HG03159 (cell line): ENCODE data around the gene IGLON5.

ENCODE experiments used
- ATAC-seq: cut with Tn5 transposase; IDR thresholded peaks from one replicate; pipeline ENCODE4 v1.9.1; 2021; ENCODE audit warnings: mild to moderate bottlenecking, moderate library complexity; ENCODE audit not compliant: unreplicated experiment

IGLON5 gene

DNA sequence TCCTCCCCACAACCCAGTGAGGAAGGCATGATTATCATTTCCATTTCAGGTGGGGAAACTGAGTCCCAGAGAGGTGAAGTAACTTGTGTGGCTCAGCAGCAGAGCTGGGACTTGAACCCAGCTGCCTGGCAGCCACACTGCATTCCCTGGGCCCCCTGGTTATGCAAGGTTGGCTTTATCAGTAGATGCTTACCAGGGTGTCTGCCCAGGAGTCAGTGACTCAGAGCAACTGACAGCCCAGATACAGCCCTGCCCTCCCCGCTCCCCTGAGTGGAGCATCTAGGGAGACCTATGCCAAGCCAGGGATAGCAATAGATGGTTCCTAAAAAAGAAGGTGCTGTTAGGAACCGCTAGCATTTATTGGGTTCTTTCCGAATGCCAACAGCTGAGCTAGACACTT is 5.9 kb downstream of the IGLON5 start:
- no peak for ATAC-seq

DNA sequence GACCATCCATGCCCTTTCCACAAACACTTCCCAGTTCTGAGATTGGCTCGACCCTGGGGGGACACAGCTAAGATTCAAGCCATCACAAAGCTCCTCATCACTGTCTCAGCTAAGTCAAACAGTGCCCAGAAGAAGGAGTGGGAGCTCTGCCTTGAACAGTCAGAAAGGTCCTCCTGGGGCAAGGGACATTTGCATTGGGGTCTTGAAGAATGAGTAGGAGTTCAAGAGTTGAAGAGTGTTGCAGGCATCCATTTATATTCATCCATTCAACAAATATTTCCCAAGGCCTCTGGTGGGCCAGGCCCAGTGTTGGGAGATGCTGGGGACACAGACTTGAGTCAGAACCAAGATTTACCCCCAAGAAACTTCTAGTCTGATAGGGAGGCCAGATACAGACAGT is 6.5 kb downstream of the IGLON5 start:
- ATAC-seq = no peak

DNA sequence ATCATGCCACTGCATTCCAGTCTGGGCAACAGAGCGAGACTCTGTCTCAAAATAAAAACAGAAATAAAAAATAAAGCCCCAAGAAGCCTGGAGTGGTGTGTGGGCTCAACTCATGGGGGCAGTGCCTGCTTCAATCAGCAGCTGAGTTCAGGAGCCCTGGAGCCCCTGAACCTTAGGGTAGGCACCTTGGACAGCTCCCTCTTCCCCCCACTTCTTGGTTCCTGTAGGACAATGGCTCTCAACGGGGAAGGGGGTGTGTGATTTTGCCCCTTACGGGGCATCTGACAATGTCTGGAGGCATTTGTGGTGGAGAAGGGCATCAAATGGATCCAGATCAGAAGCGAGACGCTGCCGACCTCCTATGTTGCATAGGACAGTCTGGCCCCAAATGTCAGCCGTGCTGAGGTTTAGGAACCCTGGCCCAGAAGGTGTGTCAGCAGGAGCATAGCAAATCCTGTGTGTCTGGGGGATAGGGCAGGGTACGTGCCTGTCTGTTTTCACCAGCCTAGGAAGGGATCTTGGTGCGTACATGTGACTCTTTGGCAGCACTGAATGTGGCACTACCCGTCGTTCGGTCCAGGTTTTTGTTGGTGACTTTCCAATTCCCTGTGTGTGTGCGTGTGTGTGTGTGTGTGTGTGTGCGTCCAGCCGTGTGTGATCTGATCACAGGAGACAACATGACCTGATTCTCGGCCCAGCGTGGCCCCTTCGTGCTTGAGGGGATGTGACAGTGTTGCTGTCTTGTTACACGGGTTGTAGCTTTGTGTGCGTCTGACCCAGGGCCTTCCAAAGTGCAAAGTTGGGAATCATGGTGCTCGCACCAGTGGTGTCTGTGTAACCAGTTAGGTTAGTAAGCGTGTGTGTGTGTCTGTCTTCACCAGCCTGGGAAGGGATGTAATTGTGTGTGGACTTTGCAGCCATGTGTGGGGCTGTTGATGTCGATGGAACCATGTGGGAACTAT is 7.5 kb downstream of the IGLON5 start:
- ATAC-seq = no peak

DNA sequence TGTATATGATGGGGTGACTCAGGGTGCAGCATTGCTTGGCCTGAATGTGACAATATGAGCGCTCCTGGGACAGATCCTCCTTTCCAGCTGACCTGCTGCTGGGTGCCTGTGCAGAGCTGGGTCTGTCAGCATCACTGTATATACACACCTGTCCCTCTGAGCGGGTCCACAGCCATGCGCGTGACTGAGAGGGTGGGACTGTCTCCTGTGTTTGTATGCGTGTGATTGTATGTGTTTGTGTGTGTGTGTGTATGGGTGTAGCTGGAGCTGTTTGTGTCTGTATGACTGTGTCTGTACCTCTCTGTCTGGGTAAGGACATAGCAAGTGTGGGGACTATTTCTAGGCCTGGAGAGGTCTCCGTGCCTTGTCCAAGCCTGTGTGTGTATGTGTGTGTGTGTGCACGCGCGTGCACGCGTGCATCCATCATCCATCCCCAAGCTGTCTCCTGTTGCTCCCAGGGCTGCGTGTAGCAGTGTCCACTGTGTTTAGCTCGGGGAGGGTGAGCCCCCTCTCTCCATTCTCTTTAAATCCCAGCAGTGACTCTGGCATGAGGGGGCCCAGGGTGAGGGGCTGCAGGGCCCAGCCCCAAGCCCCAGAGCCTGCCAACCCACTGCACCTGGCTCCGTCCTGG is 8.3 kb downstream of the IGLON5 start:
- ATAC-seq = no peak

DNA sequence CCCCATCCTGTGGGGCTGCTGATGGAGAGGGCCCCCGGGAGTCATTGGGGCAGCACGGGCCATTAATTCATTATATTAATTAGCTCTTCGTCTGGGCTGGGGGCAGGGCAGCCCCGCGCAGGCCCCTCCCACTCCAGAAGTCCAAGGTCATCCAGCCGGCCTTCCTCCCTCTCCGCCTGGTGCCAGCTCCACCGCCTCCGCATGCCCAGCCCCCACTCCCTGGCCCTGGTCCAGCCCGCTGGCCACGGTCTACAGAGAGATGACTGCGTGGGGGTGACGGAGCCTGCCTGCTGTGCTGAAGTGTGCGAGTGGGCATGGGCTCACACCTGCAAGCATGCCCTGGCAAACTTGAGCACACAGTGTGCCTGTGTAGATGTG is 8.8 kb downstream of the IGLON5 start:
- ATAC-seq = no peak

DNA sequence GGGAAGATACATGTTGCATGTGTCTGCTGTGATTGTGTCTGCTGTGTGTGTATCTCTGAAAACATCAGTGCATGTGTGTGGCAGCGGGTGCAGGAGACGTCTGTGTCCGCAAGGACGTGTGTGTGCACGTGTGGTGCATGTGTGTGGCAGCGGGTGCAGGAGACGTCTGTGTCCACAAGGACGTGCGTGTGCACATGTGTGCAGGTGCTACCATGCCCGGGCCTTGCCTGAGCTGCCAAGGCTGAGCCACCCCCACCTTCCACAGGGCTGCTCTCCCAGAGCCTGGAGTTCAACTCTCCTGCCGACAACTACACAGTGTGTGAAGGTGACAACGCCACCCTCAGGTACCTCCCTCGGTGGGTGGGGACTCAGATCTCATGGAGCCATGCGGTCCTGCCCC is 10.4 kb downstream of the IGLON5 start:
- ATAC-seq = no peak

DNA sequence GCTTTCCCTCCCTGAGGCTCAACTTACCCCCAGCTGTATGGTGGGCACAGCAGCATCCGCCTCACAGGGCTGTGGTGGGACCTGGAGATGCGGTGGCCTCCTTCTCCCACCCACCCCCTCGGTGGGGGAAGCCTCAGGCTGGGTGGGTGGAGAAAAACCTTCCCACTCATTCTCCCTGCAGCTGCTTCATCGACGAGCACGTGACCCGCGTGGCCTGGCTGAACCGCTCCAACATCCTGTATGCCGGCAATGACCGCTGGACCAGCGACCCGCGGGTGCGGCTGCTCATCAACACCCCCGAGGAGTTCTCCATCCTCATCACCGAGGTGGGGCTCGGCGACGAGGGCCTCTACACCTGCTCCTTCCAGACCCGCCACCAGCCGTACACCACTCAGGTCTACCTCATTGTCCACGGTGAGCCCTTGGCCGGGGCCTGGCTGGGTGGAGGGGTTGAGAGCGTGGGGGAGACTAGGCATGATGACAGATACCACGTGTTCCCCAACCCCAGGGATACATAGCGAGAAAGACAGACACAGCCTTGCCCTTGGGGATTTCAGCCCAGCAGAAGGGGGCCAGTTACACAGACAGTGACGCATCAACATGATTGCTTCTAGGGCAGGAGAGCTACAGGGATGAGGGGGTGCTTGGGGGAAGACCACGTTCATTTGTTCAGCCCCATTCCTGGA is 12.2 kb downstream of the IGLON5 start:
- no peak for ATAC-seq

DNA sequence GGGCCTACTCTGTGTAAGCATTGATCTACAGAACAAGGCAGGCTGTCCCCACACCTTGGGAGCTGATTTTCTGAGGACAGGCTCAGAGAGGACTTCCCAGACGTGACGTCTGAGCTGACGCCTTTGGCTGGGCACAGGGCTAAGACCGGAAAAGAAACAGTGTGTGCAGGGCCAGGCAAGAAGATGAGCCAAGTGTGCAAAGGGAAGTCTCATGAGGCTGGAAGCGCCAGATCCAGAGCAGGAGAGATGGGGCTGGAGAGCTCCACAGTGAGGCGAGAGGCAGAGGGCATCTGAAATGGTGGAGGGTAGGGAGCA is 12.7 kb downstream of the IGLON5 start:
- ATAC-seq = no peak

DNA sequence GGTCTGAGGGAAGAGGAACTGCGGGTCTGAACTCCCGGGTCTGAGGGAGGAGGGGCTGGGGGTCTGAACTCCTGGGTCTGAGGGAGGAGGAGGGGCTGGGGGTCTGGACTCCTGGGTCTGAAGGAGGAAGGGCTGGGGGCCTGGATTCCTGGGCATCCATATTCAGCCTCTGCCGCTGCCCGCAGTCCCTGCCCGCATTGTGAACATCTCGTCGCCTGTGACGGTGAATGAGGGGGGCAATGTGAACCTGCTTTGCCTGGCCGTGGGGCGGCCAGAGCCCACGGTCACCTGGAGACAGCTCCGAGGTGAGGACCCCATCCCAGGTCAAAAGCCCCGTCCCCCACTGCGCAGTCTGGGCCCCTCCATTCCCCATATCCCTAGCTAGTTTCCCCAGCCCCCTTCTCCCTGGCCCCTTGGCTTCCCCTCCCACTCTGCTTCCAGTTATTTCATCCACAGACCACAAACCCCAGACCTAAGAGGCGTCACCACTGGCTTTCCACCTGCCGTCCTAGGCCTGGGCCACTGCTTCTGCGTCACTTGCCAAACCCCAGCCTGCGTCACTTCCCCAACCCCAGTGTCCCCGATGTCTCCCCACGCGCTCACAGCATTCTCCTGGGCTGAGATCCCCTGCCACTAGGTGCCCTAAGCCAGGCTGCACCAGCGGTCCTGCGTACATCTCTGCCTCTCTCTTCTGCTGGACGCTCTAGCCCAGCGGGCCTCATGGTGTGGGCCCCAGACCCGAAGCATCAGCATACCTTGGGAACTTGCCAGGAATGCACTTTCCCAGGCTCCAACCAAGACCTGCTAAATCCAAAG is 13.9 kb downstream of the IGLON5 start:
- no peak for ATAC-seq

DNA sequence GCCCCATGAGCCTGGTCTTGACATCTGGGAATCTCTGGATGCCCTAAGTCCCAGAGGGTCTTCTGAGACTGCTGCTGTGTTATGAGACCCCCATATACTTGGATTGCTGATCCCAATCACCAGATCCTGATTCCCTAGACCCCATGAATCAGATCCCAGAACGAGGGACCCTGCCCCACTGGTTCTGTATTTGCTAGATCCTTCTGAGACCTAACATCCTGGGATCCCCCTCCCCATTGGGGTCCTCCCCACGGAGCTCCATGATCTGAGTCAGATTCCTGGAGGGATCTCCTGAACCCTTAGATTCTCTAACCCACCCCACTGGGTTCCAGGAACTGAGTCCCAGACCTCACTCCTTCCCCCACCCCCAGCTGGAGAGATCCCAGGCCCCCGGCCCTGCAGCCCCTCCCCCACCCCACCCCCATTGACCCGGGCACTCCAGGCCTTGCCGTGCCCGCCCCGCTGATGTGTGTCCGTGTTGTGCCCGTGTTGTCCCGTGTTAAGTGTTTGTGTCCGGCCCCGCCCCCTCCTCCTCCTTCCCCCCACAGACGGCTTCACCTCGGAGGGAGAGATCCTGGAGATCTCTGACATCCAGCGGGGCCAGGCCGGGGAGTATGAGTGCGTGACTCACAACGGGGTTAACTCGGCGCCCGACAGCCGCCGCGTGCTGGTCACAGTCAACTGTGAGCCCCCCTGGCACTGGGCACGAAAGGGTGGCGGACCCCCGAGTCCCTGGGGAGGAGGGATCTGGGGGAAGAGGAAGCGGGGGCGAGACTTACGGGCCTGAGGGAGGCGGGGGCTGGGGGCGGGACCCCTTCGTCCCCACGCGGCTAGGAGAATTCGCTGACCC is 15.0 kb downstream of the IGLON5 start:
- no peak for ATAC-seq

DNA sequence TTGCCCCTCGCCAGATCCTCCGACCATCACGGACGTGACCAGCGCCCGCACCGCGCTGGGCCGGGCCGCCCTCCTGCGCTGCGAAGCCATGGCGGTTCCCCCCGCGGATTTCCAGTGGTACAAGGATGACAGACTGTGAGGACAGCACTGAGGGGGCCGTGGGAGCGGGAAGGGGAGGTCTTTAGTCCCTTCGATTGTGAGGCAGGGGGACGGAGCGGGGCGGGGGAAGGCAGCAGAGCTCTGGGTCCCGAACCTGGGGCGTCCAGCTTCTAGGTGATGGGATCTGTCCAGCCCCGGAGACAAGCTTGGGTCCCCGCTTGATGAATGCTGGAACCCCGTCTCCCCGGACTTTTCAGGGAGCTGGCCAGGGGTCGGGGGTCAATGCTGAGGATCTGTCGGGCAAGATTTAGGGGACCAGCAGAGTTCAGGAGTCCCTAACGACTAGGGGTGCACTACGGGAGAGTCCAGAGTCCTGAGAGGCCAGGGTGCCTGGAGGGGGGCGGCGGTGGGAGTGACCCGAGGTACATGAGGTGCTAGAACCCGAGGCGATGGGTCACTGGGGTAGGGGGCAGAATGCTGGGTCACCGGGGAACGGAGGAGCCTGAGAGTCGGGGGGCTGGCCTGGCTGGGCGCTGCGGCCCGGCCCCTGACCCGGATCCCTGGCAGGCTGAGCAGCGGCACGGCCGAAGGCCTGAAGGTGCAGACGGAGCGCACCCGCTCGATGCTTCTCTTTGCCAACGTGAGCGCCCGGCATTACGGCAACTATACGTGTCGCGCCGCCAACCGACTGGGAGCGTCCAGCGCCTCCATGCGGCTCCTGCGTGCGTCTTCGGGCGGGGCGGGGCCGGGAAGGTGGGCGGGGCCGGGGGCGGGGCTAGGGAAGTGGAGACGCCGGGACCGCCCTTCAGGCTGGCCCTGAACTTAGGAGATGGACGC is 15.9 kb downstream of the IGLON5 start:
- no peak for ATAC-seq

DNA sequence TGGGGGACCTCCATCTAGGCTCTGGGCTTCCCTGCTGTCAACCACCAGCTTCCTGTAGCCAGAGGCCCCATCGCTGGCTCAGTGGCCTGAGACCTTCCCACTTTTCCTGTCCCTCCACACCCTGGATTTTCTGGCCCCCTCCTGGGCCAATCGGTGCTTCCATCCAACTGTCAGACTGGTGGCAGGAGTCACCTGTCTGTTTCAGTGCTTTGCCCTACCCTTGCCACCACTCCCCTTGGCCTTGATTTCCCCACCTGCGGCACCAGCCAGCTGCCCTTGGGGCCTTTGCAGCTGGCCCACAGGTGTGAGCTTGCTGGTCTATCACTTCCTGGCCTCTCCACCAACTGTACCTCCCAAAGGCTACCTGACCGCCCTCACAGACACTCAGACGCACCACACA is 18.0 kb downstream of the IGLON5 start:
- ATAC-seq = no peak

DNA sequence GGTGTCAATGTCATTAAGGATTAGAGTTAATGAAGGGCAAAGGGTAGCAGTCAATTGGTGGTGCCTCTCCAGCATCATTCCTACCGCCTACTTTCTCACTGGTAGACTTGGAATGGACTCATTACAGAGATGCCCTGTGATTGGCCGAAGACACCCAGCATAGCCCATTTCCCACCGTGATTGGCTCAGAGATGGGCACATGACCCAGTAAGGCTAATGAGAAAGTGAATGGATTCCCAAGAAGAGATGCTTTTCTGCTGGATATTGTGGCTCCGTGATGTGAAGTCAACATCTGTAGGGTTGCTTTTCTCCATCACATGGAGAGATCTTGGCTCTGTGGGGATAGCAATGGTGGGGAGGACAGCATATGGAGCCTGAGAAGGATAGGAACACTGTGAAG is 18.9 kb downstream of the IGLON5 start:
- no peak for ATAC-seq

DNA sequence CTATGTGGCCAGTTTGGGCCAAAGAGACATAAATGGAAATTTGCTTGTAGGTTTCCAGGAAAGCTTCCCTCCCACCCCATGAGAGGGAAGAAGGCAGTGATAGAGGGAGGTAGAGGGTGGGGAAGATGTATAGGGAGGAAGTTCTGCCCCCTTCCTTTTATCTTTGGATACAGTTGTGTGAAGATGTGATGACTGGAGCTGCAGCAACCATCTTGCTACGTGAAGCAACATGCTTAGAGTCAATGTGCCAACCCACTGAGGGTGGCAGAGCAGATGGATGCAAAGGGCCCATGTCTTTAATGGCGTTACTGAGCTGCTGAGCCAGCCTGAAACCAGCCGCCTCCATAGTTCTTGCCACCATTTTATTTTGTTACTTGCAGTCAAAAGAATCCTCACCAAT is 19.7 kb downstream of the IGLON5 start:
- ATAC-seq = no peak

DNA sequence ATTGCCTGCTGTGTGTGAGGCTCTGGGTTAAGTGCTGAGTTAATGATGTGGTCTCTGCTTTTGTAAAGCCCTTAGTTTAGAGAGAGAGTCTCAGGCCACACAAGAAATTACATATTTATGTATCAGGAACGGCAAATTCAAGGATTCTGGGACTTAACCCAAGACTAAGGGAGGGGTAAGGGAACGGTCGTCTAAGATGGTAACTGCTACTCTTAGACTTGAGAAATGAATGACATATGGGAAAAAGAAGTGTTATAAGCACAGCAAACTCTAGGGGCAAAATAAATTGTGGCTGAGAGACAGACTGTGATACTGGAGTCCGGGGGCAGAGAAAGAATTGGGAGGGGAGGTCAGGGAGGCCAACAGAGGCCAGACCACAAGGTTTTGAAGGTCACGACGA is 20.3 kb downstream of the IGLON5 start:
- ATAC-seq = no peak

DNA sequence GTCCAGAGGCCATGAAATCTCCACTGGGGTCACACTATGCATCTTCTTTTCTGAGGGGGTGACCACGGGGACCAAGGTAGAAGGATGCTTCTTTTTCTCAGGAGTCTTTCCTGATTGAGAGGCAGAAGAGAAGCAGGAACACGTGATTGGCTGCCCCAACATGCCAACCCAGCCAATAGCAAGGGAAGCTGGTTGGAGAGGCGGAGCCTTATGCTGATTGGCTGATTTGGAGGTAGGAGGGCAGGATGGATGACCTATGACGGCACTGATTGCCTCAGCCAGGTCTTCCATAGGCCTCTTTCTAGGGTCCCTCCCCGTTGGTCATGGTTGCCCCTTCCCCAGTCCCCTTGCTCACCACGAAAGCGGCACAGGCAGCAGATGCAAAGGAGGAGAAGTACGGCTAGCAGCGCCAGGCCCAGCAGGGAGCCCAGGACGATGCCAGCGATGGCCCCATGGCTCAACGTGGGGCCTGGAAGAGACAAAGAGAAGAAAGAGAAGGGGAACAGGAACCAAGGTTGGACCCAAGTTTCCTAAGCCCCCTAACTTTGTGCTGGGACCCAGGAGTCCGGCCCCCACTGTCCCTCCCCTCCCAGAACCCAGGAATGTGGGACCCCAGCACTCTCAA is 22.5 kb downstream of the IGLON5 start:
- no peak for ATAC-seq

DNA sequence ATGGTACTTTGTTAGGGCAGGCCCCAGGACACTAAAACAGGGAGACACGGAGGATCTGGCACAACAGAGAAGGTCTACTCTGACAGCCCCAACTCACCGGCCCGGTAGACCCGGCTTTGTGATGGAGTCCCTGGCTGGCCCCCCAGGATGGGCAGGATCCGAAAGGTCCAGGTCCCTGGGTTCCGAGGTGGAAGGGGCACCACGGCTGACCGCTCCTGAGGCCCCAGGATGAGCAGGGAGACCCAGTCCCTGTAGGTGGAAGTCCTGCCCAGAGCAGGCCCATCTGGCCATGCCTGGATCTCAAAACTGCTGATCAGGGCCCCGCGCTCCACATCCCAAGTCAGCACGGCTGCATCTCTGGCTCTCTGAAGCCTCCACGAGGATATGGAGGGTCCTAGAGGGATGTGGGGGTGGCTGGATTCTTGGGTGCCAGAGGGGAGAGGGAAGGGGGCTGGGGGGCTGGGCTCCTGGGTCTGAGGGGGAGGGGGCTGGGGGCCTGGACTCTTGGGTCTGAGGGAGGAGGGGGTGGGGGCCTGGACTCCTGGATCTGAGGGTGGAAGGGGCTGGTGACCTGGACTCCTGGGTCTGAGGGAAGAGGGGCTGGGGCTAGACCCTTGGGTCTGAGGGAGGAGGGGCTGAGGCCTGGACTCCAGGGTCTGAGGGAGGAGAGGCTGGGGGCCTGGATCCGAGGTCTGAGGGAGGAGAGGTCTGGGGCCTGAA is 25.9 kb downstream of the IGLON5 start:
- no peak for ATAC-seq
